GM18519 (cell line): ENCODE results near the gene NAALADL2.
"Not testable (repeated sequence)": the region's sequence is repeated elsewhere in the genome, so short reads cannot be mapped to it uniquely, and the experiment has no call there.

ENCODE experiments used
- ATAC-seq: cut with Tn5 transposase; IDR thresholded peaks from one replicate; pipeline ENCODE4 v1.9.1; 2021; ENCODE audit warnings: mild to moderate bottlenecking, moderate library complexity; ENCODE audit not compliant: unreplicated experiment, low FRiP score

The NAALADL2 gene

DNA sequence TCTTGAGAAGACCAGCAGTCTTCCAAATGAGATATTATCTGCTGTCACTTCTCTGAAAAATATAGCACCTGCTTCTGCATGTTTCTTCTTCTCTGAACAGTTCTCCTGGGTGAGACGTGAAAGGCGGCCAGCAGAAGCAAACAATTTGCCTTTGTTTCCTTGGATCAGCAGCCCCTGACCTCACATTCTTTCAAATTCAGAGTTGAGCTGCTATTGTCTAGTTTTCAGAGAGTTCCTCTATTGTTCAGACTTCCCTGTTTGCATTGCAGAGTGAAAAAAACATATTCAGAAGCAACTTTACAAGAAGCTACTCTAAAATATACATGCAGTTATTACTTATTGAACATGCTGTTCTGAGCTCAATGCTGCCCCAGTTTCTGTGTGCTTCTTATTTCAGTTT lies 653.6 kb downstream of the NAALADL2 start:
- no peak for ATAC-seq

DNA sequence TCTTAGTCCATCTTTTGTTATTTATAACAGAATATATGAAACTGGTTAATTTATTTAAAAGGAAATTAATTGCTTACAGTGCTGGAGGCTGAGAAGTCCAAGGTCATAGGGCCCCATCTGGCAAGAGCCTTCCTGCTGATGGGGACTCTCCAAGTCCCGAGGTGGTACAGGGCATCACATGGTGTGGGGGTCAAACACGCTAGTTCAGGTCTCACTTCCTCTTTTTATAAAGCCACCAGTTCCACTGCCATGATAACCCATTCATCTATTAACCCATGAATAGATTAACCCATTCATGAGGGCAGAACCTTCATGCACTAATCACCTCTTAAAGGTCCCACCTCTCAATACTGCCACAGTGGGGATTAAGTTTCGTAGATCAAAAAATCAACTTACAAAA lies 659.3 kb downstream of the NAALADL2 start:
- ATAC-seq = peak; percentile 71

DNA sequence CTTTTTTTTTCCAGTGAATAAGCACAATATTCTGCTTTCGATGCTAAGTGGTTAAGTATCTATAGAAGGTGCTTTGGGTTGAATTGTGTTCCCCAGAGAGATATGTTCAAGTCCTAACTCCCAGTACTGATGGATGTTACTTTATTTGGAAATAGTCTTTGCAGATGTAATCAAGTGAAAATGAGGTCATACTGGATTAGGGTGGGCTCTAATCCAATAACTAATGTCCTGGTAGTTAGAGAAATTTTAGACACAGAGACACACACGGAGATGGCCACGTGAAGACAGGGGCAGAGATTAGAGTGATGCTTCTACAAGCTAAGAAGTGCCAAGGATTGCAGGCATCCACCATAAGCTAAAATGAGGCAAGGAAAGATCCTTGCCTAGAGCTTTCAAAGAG lies 662.3 kb downstream of the NAALADL2 start:
- ATAC-seq = no peak

DNA sequence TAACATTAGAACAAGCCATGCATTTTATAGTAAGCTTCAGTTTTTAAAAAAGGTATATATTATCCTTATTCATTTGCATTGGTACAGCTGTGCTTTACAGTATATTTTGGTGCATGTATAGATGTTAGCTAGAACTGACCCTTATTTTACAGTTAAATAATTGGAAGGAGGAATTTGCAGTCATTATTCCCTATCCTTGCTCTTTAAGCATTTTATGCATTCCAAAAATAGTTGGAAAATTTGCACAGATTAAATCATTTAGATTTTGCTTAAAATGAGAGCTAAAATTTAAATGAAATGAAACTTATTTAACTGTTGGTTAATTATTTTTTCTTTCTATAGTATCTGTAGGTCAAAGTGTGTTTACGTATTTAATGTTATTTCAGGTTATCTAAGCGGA lies 667.1 kb downstream of the NAALADL2 start:
- ATAC-seq = no peak

DNA sequence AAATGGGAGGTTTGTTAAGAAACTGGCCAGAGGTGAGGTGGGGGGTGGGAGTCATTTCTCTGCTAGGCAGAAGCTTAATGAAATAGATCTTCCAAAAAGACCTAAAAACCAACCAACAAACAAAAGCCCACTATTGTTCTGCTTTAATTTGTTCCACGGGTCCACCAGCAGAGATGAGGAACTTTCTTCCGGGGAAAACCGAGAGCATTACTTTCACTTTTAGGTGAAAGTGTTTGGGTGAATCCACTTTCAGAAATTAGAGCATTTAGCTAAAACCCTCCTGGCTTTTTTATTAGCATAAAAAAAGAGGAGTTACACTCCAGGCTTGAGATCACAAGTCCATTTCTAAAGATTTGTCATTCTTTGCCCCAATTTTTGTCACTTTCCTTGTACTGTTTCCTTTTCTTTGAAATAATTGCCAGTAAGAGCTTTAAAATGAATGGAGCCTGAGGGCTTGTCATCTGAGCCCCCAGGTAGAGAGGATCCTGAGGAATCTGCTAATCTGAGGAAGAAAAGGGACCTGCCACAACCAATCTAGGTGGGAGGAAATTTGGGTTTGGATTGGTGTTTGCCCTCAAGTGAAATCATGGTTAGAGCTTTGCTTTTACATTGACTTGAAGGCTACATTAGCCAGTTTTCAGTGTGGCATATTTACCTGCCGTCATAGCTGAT lies 667.6 kb downstream of the NAALADL2 start:
- no peak for ATAC-seq

DNA sequence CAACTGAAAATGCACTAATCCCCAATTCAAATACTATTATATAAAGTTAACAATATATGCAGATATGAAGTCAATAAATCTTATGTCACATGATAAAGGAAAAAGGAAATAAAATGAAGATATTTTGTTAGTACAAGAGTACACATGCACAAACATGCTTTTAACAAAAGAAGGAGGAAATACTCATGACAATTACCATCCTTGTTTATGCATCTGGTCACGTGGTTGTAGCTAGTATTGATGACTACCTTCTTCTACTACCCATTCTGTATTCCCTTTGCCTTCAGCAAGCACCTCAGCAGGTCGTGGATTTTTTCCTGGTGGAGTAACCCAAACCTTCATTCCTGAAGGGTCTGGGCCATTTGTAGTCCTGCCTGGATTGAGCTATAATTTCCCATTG lies 669.6 kb downstream of the NAALADL2 start:
- not testable (repeated sequence) for ATAC-seq

DNA sequence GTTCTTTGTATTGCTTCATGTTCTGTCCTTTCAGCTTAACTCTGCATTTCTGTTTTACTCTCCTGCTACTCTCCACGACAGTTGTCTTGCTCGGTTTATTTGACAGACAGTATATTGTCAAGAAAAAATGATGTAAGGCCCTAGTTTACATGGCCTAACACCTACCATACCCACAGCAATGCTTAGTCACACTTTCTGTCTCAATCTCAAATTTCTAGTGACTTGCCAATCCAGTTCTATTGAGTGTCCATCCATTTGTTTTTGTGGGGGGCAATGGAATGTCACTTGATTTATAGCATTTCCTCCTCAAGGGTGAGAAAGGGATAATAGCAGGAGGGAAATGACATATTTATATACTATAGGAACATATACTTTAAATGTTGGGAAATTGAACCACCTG lies 676.2 kb downstream of the NAALADL2 start:
- ATAC-seq = no peak

DNA sequence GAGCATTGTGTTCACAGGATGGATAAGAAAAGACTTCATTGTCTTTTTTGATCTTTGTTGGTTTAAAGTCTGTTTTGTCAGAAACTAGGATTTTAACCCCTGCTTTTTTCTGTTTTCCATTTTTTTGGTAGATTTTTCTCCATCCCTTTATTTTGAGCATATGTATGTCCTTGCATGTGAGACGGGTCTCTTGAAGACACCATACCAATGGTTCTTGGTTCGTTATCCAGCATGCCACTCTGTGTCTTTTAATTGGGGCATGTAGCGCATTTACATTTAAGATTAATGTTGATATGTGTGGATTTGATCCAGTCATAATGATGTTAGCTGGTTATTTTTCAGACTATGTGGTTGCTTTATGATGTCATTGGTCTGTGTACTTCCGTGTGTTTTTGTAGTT lies 687.0 kb downstream of the NAALADL2 start:
- ATAC-seq = no peak

DNA sequence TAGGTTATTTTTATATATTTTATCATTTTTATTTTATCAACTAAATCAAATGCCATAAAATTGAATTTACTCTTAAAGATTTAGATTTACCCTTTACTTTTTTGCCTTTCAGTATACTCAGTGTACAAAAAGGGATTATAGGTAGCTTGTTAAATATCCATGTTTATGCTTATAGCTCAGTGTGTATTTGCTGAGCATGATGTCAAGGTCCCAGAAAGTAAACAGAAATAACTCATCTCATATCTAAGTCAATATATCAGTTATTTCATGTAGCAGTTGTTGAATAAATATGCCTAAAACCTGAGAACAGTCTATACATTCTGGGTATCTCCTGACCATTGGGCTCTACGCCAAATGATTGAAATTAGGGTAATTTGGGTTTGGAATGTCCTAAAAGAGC lies 693.8 kb downstream of the NAALADL2 start:
- no peak for ATAC-seq

DNA sequence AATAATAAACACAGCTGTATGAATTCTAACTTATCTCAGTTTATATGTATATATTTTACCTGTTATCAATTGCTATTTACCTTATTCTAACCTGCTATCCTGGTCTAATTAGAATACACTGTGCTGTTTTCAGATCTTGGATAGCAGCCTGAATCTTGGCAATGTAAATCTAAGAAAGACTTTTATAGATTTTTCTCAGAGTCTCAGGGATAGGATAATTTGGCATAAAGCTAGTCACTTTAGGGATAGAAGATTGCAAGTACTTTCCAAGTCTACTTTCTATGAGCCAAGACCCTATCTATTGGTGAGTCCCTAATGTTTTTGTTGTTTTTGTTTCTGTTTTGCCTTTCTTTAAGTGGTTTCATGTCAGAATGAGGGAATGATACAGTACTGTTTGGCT lies 695.7 kb downstream of the NAALADL2 start:
- ATAC-seq = no peak

DNA sequence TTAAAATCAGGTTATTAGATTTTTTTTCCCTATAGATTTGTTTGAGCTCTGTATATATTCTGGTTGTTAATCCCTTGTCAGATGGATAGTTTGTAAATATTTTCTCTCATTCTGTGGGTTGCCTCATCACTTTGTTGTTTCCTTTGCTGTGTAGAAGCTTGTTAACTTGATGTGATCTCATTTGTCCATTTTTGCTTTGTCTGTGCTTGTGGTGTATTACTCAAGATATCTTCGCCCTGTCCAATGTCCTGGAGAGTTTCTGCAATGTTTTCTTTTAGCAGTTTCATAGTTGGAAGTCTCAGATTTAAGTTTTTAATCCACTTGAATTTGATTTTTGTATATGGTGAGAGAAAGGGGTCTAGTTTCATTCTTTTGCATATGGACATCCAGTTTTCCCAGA lies 699.1 kb downstream of the NAALADL2 start:
- ATAC-seq = no peak

DNA sequence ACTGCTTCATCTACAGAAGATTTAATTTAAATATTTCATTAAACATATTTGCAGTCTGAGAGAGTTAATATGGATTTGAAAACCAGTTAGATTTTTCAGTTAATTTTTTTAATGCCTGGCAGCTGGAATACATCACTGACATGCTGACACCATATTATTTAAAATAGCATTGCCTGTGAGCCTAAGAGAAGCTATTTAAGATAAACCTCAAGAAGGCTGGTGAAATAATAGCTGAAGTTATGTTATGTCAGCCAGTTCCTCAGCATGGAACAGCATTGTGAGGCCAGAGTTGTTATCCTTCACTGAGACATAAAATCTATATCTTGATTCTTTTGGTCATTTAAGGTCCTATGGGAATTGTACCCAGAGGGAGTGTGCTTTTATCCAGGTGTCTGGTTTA lies 705.2 kb downstream of the NAALADL2 start:
- ATAC-seq = no peak

DNA sequence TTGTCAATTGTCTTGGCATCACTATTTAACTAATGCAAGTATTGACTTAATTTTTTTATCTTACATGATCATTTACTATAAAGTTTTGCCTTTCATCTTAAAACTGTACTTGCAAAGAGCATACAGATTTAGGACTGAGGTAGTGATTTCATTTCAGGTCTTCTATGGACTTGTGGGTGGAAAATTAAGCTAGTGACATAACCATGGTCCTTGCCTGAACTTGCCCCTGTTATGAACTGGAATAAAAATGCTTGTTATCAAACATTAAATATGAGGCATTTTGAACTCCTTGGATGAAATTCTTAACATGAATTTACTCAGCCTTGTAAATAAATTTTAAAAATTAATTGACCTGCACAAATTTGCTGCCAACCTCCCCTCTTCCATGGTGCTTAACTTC lies 712.0 kb downstream of the NAALADL2 start:
- no peak for ATAC-seq

DNA sequence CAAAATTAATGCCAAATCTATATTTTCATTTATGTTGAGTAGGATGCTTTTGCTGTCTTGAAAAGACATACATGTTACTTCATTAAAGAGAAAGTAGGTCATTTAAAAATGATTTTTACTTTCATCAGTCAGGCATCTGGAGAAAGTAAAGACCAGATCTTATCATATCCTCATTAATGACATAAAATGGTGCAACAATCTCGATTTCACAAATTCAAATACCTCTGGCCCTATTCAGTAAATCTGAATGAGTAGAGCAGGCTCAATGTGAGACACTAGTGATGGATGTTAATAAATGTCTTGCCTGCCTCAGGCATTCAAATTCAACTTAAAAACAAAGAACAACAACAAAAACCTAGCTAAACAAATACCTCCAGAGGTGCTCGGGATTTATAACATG lies 714.1 kb downstream of the NAALADL2 start:
- no peak for ATAC-seq

DNA sequence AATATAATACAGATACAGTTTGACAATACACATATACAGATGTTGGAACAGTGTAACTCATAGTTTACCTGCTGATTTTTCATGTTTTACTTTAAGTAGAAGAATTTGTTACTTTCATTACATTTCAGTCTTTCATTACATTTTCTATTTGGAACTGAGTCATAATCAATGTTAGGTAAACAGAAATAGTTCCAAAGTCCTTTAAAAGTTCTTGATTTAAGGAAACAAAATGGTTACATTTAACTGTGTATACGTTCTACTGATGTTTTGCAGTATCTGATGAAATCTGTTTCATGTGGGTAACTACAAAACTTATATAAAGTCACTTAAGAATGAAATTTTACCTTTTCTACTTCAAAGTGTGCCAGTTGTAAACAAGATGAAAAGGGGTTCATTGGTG lies 721.2 kb downstream of the NAALADL2 start:
- ATAC-seq = no peak

DNA sequence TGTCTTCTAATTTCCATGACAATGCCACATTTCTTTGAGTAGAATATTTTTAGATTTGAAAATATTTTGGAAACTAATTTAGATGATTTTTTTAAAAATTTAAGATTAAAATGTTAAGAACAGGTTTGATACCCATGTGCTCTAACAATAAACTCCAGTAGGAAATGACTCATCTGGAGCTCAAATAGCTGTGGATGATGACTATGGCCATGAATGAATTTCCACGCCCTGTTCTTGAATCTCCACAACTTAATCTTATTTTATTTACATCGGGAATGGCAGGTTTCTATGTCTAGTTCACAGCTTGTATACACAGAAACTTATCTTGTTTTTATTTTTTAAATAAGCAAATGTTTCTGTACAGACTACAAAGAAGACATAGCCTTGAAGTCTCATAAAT lies 726.8 kb downstream of the NAALADL2 start:
- ATAC-seq = no peak

DNA sequence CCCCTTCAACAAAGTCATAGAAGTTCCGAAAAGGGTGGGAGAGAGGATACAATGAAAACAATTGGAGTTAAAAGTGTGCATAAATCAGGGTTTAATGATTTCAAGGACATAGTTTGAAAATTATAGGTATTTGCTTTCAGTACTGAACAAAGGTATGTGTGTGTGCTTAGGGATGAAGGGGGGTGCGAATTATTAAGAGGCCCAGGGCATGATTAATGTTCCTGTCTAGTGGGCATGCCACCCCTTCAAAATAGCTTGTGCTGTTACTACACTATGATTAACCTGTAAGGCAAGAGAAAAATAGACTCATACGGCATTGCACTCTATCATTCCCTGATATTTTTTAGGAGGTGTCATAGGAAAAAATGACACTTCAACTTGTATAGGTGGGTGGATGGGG lies 731.6 kb downstream of the NAALADL2 start:
- no peak for ATAC-seq

DNA sequence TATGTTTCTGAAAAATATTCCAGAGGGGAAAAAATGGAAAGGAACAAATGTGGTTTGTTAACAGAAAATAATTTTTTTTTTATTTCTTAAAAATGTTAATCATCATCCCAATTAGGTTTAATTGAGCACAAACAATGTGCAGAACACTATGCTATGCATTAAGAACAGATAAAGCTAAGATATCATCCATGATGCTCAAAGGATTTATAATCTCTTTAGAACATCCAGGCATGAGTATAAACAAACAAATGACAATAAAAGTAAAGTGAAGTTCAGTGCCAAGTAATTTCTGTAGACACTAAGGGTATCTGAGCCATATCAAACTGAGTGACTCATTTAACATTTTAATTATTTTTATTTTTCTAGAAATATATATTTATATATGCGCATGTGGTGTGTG lies 732.2 kb downstream of the NAALADL2 start:
- no peak for ATAC-seq

DNA sequence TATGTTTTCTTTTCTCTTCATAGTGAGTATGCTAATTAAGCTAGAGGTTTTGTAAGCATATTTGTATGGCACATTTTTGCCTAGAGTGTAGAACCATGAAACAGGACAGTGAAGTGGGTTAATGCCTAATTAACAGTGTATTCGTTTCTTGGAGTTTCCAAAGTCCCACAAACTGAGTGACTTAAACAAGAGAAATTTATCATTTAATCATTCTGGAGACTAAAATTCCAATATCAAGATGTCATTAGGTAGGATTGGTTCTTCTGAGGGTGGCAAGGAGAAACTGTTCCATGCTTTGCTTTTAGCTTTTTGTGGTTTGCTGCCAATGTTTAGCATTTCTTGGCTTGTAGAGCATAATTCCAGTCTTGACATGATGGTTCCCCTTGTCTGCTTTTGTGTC lies 734.2 kb downstream of the NAALADL2 start:
- ATAC-seq = no peak

DNA sequence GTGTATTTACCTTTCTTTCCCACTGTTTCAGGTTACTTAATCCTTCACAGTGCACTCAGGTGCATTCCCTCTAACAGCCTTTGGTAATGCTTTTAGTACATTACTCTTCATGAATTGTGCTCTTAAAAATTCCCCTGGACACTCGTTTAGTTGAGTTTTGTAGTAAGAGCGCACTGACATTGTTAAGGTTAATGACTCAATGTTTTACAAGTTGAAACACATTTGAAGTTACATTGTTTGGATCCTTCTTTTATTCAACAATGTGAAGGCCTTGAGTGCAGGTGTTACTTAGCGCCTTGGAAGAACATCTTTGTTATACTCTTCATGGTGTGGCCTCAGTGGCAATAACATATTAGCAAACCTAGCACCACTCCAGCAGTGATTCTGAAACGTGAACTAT lies 739.6 kb downstream of the NAALADL2 start:
- no peak for ATAC-seq

DNA sequence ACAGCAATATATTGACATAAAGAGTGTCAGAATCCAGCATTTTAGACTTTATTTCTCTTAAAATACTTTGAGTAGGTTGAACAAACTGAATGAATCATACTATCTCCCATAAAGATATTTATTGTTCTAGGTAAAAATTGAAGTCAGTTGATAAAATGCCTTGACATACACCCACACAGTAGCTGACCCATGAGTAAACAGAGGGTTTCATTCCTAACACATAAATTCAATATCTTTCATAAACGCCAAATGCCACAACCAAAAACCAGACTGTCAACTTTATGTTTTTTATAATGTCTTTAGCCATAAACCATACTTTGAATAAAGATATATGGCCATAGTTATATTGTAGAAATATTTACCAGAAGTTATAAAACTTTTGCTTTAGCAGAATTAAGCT lies 742.4 kb downstream of the NAALADL2 start:
- ATAC-seq = no peak

DNA sequence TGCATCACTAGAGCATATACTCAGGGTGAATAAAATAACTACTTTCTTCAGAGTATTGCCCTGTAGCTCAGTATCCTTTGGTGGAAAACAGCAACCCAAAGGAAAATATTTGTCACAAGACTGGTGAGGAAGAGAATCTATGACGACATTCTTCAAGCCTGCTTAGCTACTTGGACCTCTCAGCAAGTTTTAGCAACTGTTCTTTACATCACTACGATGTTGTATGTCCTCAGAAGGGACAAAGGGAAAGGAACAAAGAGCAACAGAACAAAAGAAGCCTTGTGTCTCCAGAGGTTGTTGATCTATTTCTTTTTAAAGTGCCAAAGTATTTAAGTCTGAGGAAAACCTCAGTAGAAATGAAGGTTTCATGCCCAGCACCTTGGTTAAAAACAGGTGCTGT lies 746.7 kb downstream of the NAALADL2 start:
- ATAC-seq = no peak

DNA sequence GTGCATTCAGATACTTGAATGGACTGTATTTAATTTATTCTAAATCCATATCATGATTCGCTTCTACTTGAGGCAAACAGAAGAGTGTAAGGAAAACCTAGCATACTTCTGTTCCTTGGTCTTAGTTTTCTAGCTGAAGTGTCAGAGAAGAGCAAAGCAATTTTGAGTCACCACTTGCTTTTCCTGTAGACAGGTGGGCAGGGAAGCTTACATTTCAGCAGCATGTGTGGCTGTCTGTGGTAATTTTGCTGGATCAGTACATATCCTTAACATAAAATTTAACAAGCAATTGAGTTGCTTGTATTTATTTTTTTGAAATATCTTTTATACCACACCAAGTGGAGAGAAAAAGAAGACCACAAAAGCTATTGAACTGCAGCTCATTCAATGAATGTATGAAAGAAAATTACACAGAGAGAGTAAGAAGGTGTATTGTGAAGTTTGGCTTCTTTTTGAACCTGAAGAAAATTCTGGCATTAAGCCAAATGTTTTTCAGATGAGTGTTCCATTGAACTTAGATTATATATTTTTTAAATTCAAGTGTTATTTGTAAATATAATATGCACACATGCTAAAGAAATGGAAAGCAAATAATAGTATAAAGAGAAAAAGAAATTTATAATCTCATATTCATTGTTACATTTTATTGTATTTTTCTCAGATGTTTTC lies 747.6 kb downstream of the NAALADL2 start:
- ATAC-seq = no peak
